ENCODE data around the gene RBFOX1.

The RBFOX1 gene

GRCh38 chr16:7521834-7522233 is 189.2 kb downstream of the RBFOX1 start:
- DNase-seq (ENCODE audit: low read depth), result no peak

- DNase-seq (ENCODE audit: low read depth), result no peak
Observed at GRCh38 chr16:7524419-7524818, 191.8 kb downstream of the RBFOX1 start.

GRCh38 chr16:7526736-7527135 is 194.1 kb downstream of the RBFOX1 start:
- DNase-seq (ENCODE audit: low read depth), result no peak

- DNase-seq (ENCODE audit: low read depth), result no peak
Observed at GRCh38 chr16:7532534-7532933, 199.9 kb downstream of the RBFOX1 start.

GRCh38 chr16:7534749-7535148 is 202.1 kb downstream of the RBFOX1 start:
- DNase-seq (ENCODE audit: low read depth), result no peak

- no peak for DNase-seq (ENCODE audit: low read depth)
Observed at GRCh38 chr16:7541026-7541425, 208.4 kb downstream of the RBFOX1 start.

GRCh38 chr16:7545251-7545650 is 212.6 kb downstream of the RBFOX1 start:
- no peak for DNase-seq (ENCODE audit: low read depth)

GRCh38 chr16:7546948-7547347 is 214.3 kb downstream of the RBFOX1 start:
- DNase-seq (ENCODE audit: low read depth), result no peak

GRCh38 chr16:7547736-7548135 is 215.1 kb downstream of the RBFOX1 start:
- DNase-seq (ENCODE audit: low read depth), result no peak

GRCh38 chr16:7548796-7549318 is 216.2 kb downstream of the RBFOX1 start:
- no peak for DNase-seq (ENCODE audit: low read depth)

GRCh38 chr16:7550096-7550495 is 217.5 kb downstream of the RBFOX1 start:
- DNase-seq (ENCODE audit: low read depth), result no peak

- DNase-seq (ENCODE audit: low read depth), result no peak
Observed at GRCh38 chr16:7555459-7555858, 222.8 kb downstream of the RBFOX1 start.

GRCh38 chr16:7561908-7562405 is 229.3 kb downstream of the RBFOX1 start:
- no peak for DNase-seq (ENCODE audit: low read depth)

GRCh38 chr16:7566360-7566759 is 233.7 kb downstream of the RBFOX1 start:
- DNase-seq (ENCODE audit: low read depth), result no peak

- DNase-seq (ENCODE audit: low read depth), result no peak
Observed at GRCh38 chr16:7571366-7571765, 238.7 kb downstream of the RBFOX1 start.

- no peak for DNase-seq (ENCODE audit: low read depth)
Observed at GRCh38 chr16:7577588-7577987, 244.9 kb downstream of the RBFOX1 start.

GRCh38 chr16:7579454-7579853 is 246.8 kb downstream of the RBFOX1 start:
- no peak for DNase-seq (ENCODE audit: low read depth)

- DNase-seq (ENCODE audit: low read depth), result no peak
Observed at GRCh38 chr16:7581175-7581574, 248.5 kb downstream of the RBFOX1 start.

GRCh38 chr16:7583396-7583795 is 250.8 kb downstream of the RBFOX1 start:
- no peak for DNase-seq (ENCODE audit: low read depth)

- DNase-seq (ENCODE audit: low read depth), result no peak
Observed at GRCh38 chr16:7584561-7584960, 251.9 kb downstream of the RBFOX1 start.

- DNase-seq (ENCODE audit: low read depth), result no peak
Observed at GRCh38 chr16:7585705-7586104, 253.1 kb downstream of the RBFOX1 start.

GRCh38 chr16:7590934-7591333 is 258.3 kb downstream of the RBFOX1 start:
- DNase-seq (ENCODE audit: low read depth), result no peak

GRCh38 chr16:7596308-7596707 is 263.7 kb downstream of the RBFOX1 start:
- no peak for DNase-seq (ENCODE audit: low read depth)

- no peak for DNase-seq (ENCODE audit: low read depth)
Observed at GRCh38 chr16:7597677-7598076, 265.0 kb downstream of the RBFOX1 start.

GRCh38 chr16:7601100-7601499 is 268.5 kb downstream of the RBFOX1 start:
- DNase-seq (ENCODE audit: low read depth), result no peak
